Measurements from ENCODE around the gene MYEF2. TPM values are rescaled to one million over a fixed set of nuclear protein-coding genes. Genes with fewer than 3 reads are reported as not detected.
A peak's percentile ranks its signal among the peaks of the same experiment; 100 is the strongest.

Gene MYEF2
- total RNA-seq, 8 experiments from 2014 or later = 0.76 to 122 (median 78.5) TPM

GRCh38 chr15:48096813-48097212 is 81.3 kb downstream of the MYEF2 start:
- Histone ChIP-seq H3K27ac (no peak overlapping the region), H3K4me3 (no peak overlapping the region), H3K4me1 (replicated peaks in 1 of 2) (peaks cover 4 to 6% of the 10 kb centered on the region in 2 donors)
- ATAC-seq (replicated peaks in 6 of 8) = peak in 7 of 8 experiments; percentile 32 to 97 (median 75)
- WGBS, 10 experiments = 0 to 100% (median 60%) methylated on average over 1 to 2 of the region's 2 CpGs; no CpG with 5 or more reads in 1 of the 10 experiments
- in situ Hi-C loops (cut with MboI; ENCODE audit: low pct_unique_long_range_greater_than_20kb in 2 of 9, low sequenced_read_pairs in 9 of 9, unreplicated experiment in 9 of 9) = no loop called here

- in situ Hi-C loops (cut with MboI; ENCODE audit: low pct_unique_long_range_greater_than_20kb in 2 of 9, low sequenced_read_pairs in 9 of 9, unreplicated experiment in 9 of 9) = no loop called here
- peak in 2 of 8 experiments; percentile 13 to 45 for ATAC-seq (replicated peaks in 6 of 8)
- no peak overlapping the region for H3K27ac ChIP-seq
- no peak overlapping the region for H3K4me3 ChIP-seq
- WGBS, 10 experiments = 0 to 100% (median 66%) methylated on average over 1 to 4 of the region's 4 CpGs; no CpG with 5 or more reads in 1 of the 10 experiments
- peaks cover 4 to 6% of the 10 kb centered on the region in 2 donors for H3K4me1 ChIP-seq (replicated peaks in 1 of 2)
Observed at GRCh38 chr15:48096355-48096786, 81.7 kb downstream of the MYEF2 start.

- 18 to 95% (median 69%) methylated on average over 2 to 4 of the region's 4 CpGs; no CpG with 5 or more reads in 3 of the 10 experiments for WGBS, 10 experiments
- Histone ChIP-seq H3K27ac (no peak overlapping the region), H3K4me1 (replicated peaks in 1 of 2) (peaks cover 6 to 18% of the 10 kb centered on the region in 2 donors), H3K4me3 (no peak overlapping the region)
- in situ Hi-C loops (cut with MboI; ENCODE audit: low pct_unique_long_range_greater_than_20kb in 2 of 9, low sequenced_read_pairs in 9 of 9, unreplicated experiment in 9 of 9) = no loop called here
- peak in 3 of 8 experiments; percentile 29 to 96 (median 83) for ATAC-seq (replicated peaks in 6 of 8)
Observed at GRCh38 chr15:48091522-48091921, 86.6 kb downstream of the MYEF2 start.

DNA sequence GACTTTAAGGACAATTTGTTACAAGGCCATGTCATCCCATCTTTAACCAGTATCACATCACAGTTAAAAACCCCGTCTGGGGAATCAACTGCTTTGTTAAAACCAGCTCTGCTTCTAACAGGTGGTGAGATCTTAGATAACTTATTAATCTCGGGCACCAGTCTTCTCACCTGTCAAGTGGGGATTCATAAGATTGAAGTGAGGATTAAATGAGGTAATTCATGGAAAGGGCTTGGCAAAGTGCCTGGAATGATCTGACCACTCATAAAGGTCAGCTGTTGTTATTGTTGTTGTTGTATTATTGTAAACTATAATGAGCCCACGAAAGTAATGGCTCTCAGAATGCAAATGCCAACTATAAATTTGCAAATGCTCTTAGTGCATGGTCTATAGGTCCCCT is 87.4 kb downstream of the MYEF2 start:
- Histone ChIP-seq H3K27ac (no peak overlapping the region), H3K4me3 (no peak overlapping the region), H3K4me1 (replicated peaks in 1 of 2) (peaks cover 6 to 18% of the 10 kb centered on the region in 2 donors)
- in situ Hi-C loops (cut with MboI; ENCODE audit: low pct_unique_long_range_greater_than_20kb in 2 of 9, low sequenced_read_pairs in 9 of 9, unreplicated experiment in 9 of 9) = no loop called here
- ATAC-seq (replicated peaks in 6 of 8) = no peak
- 19 to 100% (median 55%) methylated on average over 1 to 3 of the region's 3 CpGs; no CpG with 5 or more reads in 3 of the 10 experiments for WGBS, 10 experiments

DNA sequence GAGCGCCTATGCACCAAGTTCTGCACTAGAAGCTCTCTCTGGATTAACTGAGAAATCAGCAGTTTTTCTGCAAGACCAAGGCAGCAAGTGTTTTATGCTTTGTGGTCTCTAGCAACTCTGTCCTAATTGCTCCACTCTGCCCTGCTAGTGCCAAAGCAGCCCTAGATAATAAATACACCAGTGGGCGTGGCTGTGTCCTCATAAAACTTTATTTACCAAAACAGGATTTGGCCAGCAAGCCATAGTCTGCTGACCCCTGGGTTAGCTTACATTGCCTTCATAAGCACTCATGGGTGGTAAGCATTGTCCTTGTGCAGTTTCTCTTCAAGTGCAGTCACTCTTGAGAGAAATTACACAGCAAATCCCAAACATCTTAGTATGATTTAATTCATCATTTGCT is 88.0 kb downstream of the MYEF2 start:
- ATAC-seq (replicated peaks in 6 of 8) = peak in 3 of 8 experiments; percentile 21 to 52 (median 33)
- in situ Hi-C loops (cut with MboI; ENCODE audit: low pct_unique_long_range_greater_than_20kb in 2 of 9, low sequenced_read_pairs in 9 of 9, unreplicated experiment in 9 of 9) = no loop called here
- no peak overlapping the region for H3K4me3 ChIP-seq
- H3K27ac ChIP-seq = no peak overlapping the region
- 33 to 86% (median 60%) methylated on average over 1 to 2 of the region's 2 CpGs; no CpG with 5 or more reads in 3 of the 10 experiments for WGBS, 10 experiments
- H3K4me1 ChIP-seq (replicated peaks in 1 of 2) = peaks cover 6 to 18% of the 10 kb centered on the region in 2 donors

GRCh38 chr15:48089702-48090101 is 88.4 kb downstream of the MYEF2 start:
- H3K4me1 ChIP-seq (replicated peaks in 1 of 2) = peaks cover 6 to 18% of the 10 kb centered on the region in 2 donors
- H3K4me3 ChIP-seq = no peak overlapping the region
- peak in 4 of 8 experiments; percentile 24 to 51 (median 44) for ATAC-seq (replicated peaks in 6 of 8)
- WGBS, 10 experiments = 8 to 100% (median 75%) methylated on average over 1 to 5 of the region's 6 CpGs; no CpG with 5 or more reads in 2 of the 10 experiments
- H3K27ac ChIP-seq = no peak overlapping the region
- in situ Hi-C loops (cut with MboI; ENCODE audit: low pct_unique_long_range_greater_than_20kb in 2 of 9, low sequenced_read_pairs in 9 of 9, unreplicated experiment in 9 of 9) = loop anchor here in 1 of 9 experiments (10.0 kb wide), 1 partner anchor 95 kb away; no protein-coding TSS in a partner anchor

DNA sequence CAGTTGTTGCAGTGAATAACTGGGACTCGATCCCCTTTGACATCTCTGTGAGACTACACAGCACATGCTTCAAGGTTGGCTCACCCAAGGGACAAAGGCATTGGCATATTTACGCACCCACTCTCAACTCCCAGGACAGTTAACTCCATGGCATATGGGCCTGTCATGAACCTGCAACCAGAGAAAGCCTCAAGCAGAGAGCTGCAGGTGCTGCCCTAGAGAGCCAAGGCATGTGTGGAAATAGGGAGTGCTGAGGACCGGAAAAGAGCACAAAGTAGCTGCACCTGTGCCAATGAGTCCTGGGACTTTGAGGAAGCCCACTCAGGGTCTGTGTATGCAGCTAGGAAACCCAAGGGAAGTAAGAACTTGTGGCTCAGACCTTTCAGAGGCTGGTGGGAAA is 90.3 kb downstream of the MYEF2 start:
- in situ Hi-C loops (cut with MboI; ENCODE audit: low pct_unique_long_range_greater_than_20kb in 2 of 9, low sequenced_read_pairs in 9 of 9, unreplicated experiment in 9 of 9) = loop anchor here in 1 of 9 experiments (10.0 kb wide), 1 partner anchor 93 kb away; no protein-coding TSS in a partner anchor
- no peak for ATAC-seq (replicated peaks in 6 of 8)
- Histone ChIP-seq H3K4me3 (no peak overlapping the region), H3K27ac (no peak overlapping the region), H3K4me1 (replicated peaks in 1 of 2) (peaks cover 1 to 15% of the 10 kb centered on the region in 2 donors)
- WGBS, 10 experiments = 0 to 100% (median 67%) methylated on average over 1 to 3 of the region's 3 CpGs; no CpG with 5 or more reads in 3 of the 10 experiments

DNA sequence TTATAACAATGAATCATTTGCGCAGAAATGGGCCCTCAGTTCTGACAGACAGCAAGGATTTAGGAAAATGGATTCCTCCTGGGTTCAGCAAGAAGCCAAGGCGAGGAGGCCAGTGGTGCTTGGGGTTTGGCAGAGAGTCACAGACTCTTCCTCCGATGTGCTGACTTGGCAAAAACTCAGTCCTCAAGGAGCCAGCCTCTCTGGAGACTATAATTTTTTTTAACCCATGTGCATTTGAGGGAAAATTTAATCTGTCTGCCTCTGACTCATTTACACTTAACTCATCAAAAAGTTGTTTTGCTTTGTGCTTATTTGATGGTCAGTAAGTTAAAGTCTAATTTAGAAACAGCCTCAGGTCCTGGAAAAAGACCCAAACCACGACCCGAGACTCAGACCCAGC is 91.5 kb downstream of the MYEF2 start:
- WGBS, 10 experiments = 0 to 100% (median 59%) methylated on average over 1 to 5 of the region's 5 CpGs
- Histone ChIP-seq H3K27ac (no peak overlapping the region), H3K4me3 (no peak overlapping the region), H3K4me1 (replicated peaks in 1 of 2) (peaks cover 0 to 13% of the 10 kb centered on the region in 2 donors)
- peak in 4 of 8 experiments; percentile 7 to 21 (median 10) for ATAC-seq (replicated peaks in 6 of 8)
- in situ Hi-C loops (cut with MboI; ENCODE audit: low pct_unique_long_range_greater_than_20kb in 2 of 9, low sequenced_read_pairs in 9 of 9, unreplicated experiment in 9 of 9) = loop anchor here in 1 of 9 experiments (10.0 kb wide), 1 partner anchor 92 kb away; no protein-coding TSS in a partner anchor

DNA sequence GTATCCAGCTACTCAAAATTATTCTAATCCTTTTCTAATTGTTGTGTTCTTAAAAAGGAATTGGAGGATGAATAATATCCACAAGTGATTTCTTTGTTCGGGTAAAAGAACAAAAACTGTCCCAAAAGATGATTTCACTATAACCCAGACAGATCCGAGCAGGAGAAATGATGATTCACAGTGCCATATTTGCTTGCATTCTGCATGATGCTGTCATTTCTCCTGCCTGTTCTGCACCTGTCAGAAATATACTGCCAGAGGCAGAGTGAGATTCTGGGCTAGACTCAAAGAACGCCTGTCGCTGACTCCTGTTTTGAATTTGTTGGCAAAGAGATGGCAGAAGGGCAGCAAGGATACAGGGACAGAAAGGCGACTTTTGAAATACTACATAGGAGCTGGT is 92.0 kb downstream of the MYEF2 start:
- peak in 6 of 8 experiments; percentile 40 to 83 (median 64) for ATAC-seq (replicated peaks in 6 of 8)
- 7 to 94% (median 71%) methylated on average over 2 to 5 of the region's 5 CpGs; no CpG with 5 or more reads in 1 of the 10 experiments for WGBS, 10 experiments
- in situ Hi-C loops (cut with MboI; ENCODE audit: low pct_unique_long_range_greater_than_20kb in 2 of 9, low sequenced_read_pairs in 9 of 9, unreplicated experiment in 9 of 9) = loop anchor here in 1 of 9 experiments (10.0 kb wide), 1 partner anchor 91 kb away; no protein-coding TSS in a partner anchor

DNA sequence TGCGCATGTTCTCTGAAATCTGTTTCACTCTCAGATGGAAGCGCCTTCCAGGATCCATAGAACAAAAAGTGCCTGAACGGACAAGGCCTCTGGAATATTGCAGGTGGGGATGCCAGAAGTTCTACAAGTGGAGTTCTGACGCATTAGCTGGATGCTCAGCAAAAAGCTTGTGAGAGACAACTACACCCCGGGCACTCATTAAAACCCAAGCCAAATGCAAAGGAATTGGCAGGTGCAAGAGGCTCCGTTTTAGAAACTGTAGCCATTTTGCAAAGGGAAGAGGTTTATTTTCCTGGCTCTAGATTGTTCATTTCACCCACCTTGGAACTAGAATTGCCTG is 92.5 kb downstream of the MYEF2 start:
- ATAC-seq (replicated peaks in 6 of 8) = no peak
- peaks cover 0 to 12% of the 10 kb centered on the region in 2 donors for H3K4me1 ChIP-seq (replicated peaks in 1 of 2)
- no peak overlapping the region for H3K27ac ChIP-seq
- in situ Hi-C loops (cut with MboI; ENCODE audit: low pct_unique_long_range_greater_than_20kb in 2 of 9, low sequenced_read_pairs in 9 of 9, unreplicated experiment in 9 of 9) = loop anchor here in 1 of 9 experiments (10.0 kb wide), 1 partner anchor 91 kb away; no protein-coding TSS in a partner anchor
- 10 to 100% (median 83%) methylated on average over 2 to 6 of the region's 6 CpGs; no CpG with 5 or more reads in 3 of the 10 experiments for WGBS, 10 experiments
- H3K4me3 ChIP-seq = no peak overlapping the region

More for the DNA sequence above, 92.0 kb downstream of the MYEF2 start:
- Histone ChIP-seq H3K27ac (no peak overlapping the region), H3K4me1 (replicated peaks in 1 of 2) (peaks cover 0 to 13% of the 10 kb centered on the region in 2 donors), H3K4me3 (no peak overlapping the region)

DNA sequence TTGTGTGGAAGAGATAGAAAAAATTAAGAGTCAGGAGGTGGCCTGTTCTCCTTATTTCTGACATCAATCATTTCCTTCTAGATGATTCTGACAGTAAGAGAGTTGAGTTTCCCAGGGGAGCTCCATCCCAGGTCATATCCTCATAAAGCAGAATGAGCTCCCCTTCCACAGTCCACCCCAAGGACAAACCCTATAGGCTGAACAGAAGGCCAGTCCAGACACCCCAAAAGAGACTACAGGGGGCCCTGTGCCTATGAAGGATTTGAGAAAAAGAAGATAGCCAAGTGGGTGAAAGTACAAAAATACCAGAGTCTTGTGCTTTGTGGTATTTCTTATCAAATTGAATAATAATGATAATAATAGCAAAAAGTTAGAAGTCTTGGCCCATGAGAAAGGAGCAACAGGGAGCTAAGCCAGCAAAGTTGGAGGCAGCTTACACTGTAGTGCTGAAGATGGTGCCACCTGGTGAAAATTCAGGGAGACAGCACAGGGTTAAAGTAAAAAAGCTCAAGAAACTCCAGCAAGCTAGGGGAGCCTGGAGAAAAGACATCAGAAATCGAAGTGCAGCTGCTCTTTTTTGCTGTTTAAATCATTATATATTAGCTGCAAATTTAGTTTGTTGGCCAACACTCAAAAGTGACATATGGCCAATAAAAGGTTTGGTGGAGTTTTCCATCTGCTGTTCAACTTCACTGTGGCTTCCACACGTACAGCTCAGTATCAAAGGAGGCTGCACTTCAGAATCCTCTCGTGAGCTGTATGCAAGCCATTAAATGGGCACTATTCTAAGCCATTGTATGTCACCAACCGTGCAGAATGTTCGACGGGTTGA is 93.1 kb downstream of the MYEF2 start:
- Histone ChIP-seq H3K4me3 (no peak overlapping the region), H3K27ac (no peak overlapping the region), H3K4me1 (replicated peaks in 1 of 2) (peaks cover 0 to 6% of the 10 kb centered on the region in 2 donors)
- WGBS, 10 experiments = 0 to 64% (median 38%) methylated on average over 1 to 6 of the region's 6 CpGs; no CpG with 5 or more reads in 4 of the 10 experiments
- in situ Hi-C loops (cut with MboI; ENCODE audit: low pct_unique_long_range_greater_than_20kb in 2 of 9, low sequenced_read_pairs in 9 of 9, unreplicated experiment in 9 of 9) = loop anchor here in 1 of 9 experiments (10.0 kb wide), 1 partner anchor 90 kb away; no protein-coding TSS in a partner anchor
- ATAC-seq (replicated peaks in 6 of 8) = peak; percentile 45 to 84 (median 71)
